Neural progenitor cell (in vitro differentiated cells): ENCODE data around the gene CCDC174. TPM values are rescaled to one million over a fixed set of nuclear protein-coding genes. Genes with fewer than 3 reads are reported as not detected.
"Not testable (repeated sequence)": the region's sequence is repeated elsewhere in the genome, so short reads cannot be mapped to it uniquely, and the experiment has no call there.

Experiments used
- DNase-seq: peaks from one replicate; pipeline ENCODE4 v3.0.0-alpha.2; 2016; ENCODE audit warnings: low spot score
- H2AFZ ChIP-seq: fragments of 200-600 bp; sonication (generic); replicated peaks from 2 replicates; pipeline ENCODE4 v1.6.1; 2016; ENCODE audit warnings: antibody characterized with exemption
- H3F3A ChIP-seq: fragments of 200-600 bp; sonication (generic); 2 replicates; pipeline ENCODE4 v1.6.1; 2016; ENCODE audit warnings: antibody characterized with exemption, low read depth
- H3K27ac ChIP-seq: fragments of 200-600 bp; sonication (generic); 2 replicates; pipeline ENCODE4 v1.5.1; 2016; ENCODE audit warnings: mild to moderate bottlenecking
- H3K27me3 ChIP-seq: fragments of 200-600 bp; sonication (generic); 2 replicates; pipeline ENCODE4 v1.6.1; 2016; ENCODE audit warnings: mild to moderate bottlenecking, moderate library complexity
- H3K36me3 ChIP-seq: fragments of 200-600 bp; sonication (generic); 2 replicates; pipeline ENCODE4 v1.5.1; 2016
- H3K4me1 ChIP-seq: fragments of 200-600 bp; sonication (generic); 2 replicates; pipeline ENCODE4 v1.6.1; 2016; ENCODE audit warnings: mixed run types
- H3K4me2 ChIP-seq: fragments of 200-600 bp; sonication (generic); 2 replicates; pipeline ENCODE4 v1.6.1; 2016
- H3K4me3 ChIP-seq: fragments of 200-600 bp; sonication (generic); 2 replicates; pipeline ENCODE4 v1.5.1; 2016
- H3K79me2 ChIP-seq: fragments of 200-600 bp; sonication (generic); 2 replicates; pipeline ENCODE4 v1.6.1; 2016; ENCODE audit warnings: low read depth
- H3K9ac ChIP-seq: fragments of 200-600 bp; sonication (generic); 2 replicates; pipeline ENCODE4 v1.6.1; 2016
- H3K9me3 ChIP-seq: fragments of 200-600 bp; sonication (generic); 2 replicates; pipeline ENCODE4 v1.5.1; 2016; ENCODE audit warnings: low read depth
- H4K20me1 ChIP-seq: fragments of 200-600 bp; sonication (generic); 2 replicates; pipeline ENCODE4 v1.6.1; 2016; ENCODE audit warnings: low read depth
- H3K27ac Mint-ChIP-seq: 3 replicates; pipeline ENCODE4 v1.8.0; 2021; ENCODE audit warnings: mixed read lengths
- H3K27me3 Mint-ChIP-seq: 2 replicates; pipeline ENCODE4 v1.8.0; 2022; ENCODE audit warnings: low read depth, mild to moderate bottlenecking, inconsistent platforms, moderate library complexity, mixed read lengths; ENCODE audit not compliant: insufficient read depth
- H3K36me3 Mint-ChIP-seq: 3 replicates; pipeline ENCODE4 v1.8.0; 2021; ENCODE audit warnings: mixed read lengths
- H3K4me1 Mint-ChIP-seq: 3 replicates; pipeline ENCODE4 v1.8.0; 2021; ENCODE audit warnings: mixed read lengths
- H3K4me3 Mint-ChIP-seq: 3 replicates; pipeline ENCODE4 v1.8.0; 2021; ENCODE audit warnings: mild to moderate bottlenecking, moderate library complexity, mixed read lengths
- H3K9me3 Mint-ChIP-seq: 3 replicates; pipeline ENCODE4 v1.8.0; 2020; ENCODE audit warnings: mixed read lengths
- EZH2 ChIP-seq: fragments of 200-600 bp; sonication (generic); IDR thresholded peaks from 2 replicates; pipeline ENCODE4 v1.6.1; 2017; ENCODE audit warnings: antibody characterized with exemption, mild to moderate bottlenecking, moderate library complexity
- EZH2phosphoT487 ChIP-seq: fragments of 200-600 bp; sonication (generic); IDR thresholded peaks from 2 replicates; pipeline ENCODE4 v1.6.1; 2017; ENCODE audit warnings: antibody characterized with exemption
- total RNA-seq: library from RNA; depleted of rRNA; stranded (reverse); fragments of >200 nt; gene quantifications from 2 replicates; pipeline ENCODE4 v1.2.3, GENCODE V29; 2015; ENCODE audit warnings: low replicate concordance
- TF ChIP-seq, protein P1 (sequence below): fragments of 200-600 bp; sonication (generic); IDR thresholded peaks from 2 replicates; pipeline ENCODE4 v1.5.1; 2017; ENCODE audit warnings: antibody characterized with exemption, mild to moderate bottlenecking

The CCDC174 gene
- total RNA-seq, 1 donor from 2014 or later = 13.0 TPM

GRCh38 chr3:14605067-14605466 is 46.5 kb upstream of the CCDC174 start:
- TF ChIP-seq, protein P1, sequence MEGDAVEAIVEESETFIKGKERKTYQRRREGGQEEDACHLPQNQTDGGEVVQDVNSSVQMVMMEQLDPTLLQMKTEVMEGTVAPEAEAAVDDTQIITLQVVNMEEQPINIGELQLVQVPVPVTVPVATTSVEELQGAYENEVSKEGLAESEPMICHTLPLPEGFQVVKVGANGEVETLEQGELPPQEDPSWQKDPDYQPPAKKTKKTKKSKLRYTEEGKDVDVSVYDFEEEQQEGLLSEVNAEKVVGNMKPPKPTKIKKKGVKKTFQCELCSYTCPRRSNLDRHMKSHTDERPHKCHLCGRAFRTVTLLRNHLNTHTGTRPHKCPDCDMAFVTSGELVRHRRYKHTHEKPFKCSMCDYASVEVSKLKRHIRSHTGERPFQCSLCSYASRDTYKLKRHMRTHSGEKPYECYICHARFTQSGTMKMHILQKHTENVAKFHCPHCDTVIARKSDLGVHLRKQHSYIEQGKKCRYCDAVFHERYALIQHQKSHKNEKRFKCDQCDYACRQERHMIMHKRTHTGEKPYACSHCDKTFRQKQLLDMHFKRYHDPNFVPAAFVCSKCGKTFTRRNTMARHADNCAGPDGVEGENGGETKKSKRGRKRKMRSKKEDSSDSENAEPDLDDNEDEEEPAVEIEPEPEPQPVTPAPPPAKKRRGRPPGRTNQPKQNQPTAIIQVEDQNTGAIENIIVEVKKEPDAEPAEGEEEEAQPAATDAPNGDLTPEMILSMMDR = no peak
- no peak for TF ChIP-seq EZH2phosphoT487
- TF ChIP-seq EZH2 = no peak
- H3K36me3 Mint-ChIP-seq = no peaks in the 10 kb centered on the region
- peaks cover 58% of the 10 kb centered on the region for H3K27me3 ChIP-seq
- no peak overlapping the region for H3K4me2 ChIP-seq
- H3K9me3 Mint-ChIP-seq = peaks cover 3% of the 10 kb centered on the region
- H3K27ac Mint-ChIP-seq = no peak overlapping the region
- no peak for DNase-seq
- H3K9ac ChIP-seq = no peak overlapping the region
- no peak overlapping the region for H3K4me3 Mint-ChIP-seq
- H3K36me3 ChIP-seq = no peaks in the 10 kb centered on the region
- H3K9me3 ChIP-seq = no peaks in the 10 kb centered on the region
- H3K79me2 ChIP-seq = no peaks in the 10 kb centered on the region
- peaks cover 39% of the 10 kb centered on the region for H3K4me1 Mint-ChIP-seq
- peaks cover 3% of the 10 kb centered on the region for H3F3A ChIP-seq
- peaks cover 34% of the 10 kb centered on the region for H3K27me3 Mint-ChIP-seq
- no peaks in the 10 kb centered on the region for H3K4me1 ChIP-seq
- H2AFZ ChIP-seq = no peak overlapping the region
- no peak overlapping the region for H3K4me3 ChIP-seq
- no peak overlapping the region for H3K27ac ChIP-seq
- H4K20me1 ChIP-seq = peaks cover 19% of the 10 kb centered on the region

DNA sequence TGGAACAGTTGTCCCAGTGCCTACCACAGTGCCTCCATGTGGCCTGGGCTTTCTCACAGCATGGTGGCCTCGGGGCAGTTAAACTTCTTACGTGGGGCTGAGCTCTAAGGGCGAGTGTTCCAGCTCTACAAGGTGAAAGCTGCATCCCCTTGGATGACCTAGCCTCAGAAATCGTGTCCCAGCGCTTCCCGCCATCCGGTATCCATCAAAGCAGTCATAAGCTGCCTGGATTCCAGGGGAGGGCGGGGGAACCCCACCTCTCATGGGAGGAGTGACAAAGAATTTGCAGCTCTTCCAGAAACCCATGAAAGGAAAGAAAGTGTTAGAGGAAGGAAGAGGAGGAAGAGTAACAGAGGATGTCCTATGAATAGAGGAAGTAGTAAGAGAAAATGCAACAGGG is 45.8 kb upstream of the CCDC174 start:
- no peaks in the 10 kb centered on the region for H3K36me3 Mint-ChIP-seq
- Histone ChIP-seq H3K79me2 (no peaks in the 10 kb centered on the region), H4K20me1 (peaks cover 19% of the 10 kb centered on the region), H3K4me3 (no peak overlapping the region), H3F3A (peaks cover 3% of the 10 kb centered on the region), H2AFZ (no peak overlapping the region), H3K9me3 (no peaks in the 10 kb centered on the region), H3K4me1 (no peaks in the 10 kb centered on the region), H3K4me2 (no peak overlapping the region), H3K27me3 (peaks cover 51% of the 10 kb centered on the region), H3K27ac (no peak overlapping the region), H3K36me3 (no peaks in the 10 kb centered on the region), H3K9ac (no peak overlapping the region)
- TF ChIP-seq EZH2 (no peak), EZH2phosphoT487 (no peak)
- TF ChIP-seq, protein P1 = no peak
- H3K27ac Mint-ChIP-seq = no peak overlapping the region
- no peak overlapping the region for H3K4me3 Mint-ChIP-seq
- no peak for DNase-seq
- peaks cover 3% of the 10 kb centered on the region for H3K9me3 Mint-ChIP-seq
- peaks cover 35% of the 10 kb centered on the region for H3K4me1 Mint-ChIP-seq
- peaks cover 29% of the 10 kb centered on the region for H3K27me3 Mint-ChIP-seq

DNA sequence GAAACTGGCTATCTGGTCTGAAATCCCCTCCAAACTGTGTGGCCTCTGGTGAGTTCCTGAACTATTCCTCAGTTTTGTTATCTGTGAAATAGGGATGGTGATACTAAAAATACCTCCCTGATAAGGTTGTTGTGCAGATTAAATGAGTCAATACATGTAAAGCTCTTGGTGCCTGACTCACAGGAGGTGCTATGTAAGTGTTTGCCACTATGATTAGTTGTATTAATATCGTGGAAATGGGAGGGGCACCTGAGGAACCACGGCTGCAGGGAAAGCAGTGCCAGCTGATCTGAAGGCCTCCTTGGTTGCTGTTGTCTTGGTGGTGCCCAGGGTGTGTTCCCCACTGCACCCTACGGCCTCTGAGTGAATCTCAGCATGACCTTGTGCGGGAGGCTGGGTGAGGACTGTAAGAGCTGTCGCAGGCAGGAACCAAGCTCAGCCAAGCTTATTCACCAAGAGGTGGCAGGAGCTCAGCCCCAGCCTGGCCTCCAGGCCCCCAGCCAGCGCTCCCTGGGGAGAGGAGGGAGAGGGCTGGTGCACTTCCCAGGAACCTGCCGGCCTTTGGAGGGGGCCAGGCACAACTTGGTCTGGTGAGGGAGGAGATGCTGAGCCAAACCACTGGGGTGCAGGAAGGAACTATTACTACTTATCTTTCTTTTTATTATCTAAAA is 44.8 kb upstream of the CCDC174 start:
- no peaks in the 10 kb centered on the region for H3K36me3 ChIP-seq
- no peak overlapping the region for H3K27ac Mint-ChIP-seq
- DNase-seq = no peak
- no peaks in the 10 kb centered on the region for H3K4me1 ChIP-seq
- peaks cover 11% of the 10 kb centered on the region for H4K20me1 ChIP-seq
- no peak for TF ChIP-seq EZH2phosphoT487
- no peak overlapping the region for H3K27ac ChIP-seq
- H3K27me3 ChIP-seq = peaks cover 48% of the 10 kb centered on the region
- peaks cover 30% of the 10 kb centered on the region for H3K4me1 Mint-ChIP-seq
- no peak overlapping the region for H3K4me3 ChIP-seq
- H2AFZ ChIP-seq = no peak overlapping the region
- H3K9me3 ChIP-seq = no peaks in the 10 kb centered on the region
- peaks cover 3% of the 10 kb centered on the region for H3F3A ChIP-seq
- H3K9me3 Mint-ChIP-seq = peaks cover 3% of the 10 kb centered on the region
- H3K4me3 Mint-ChIP-seq = no peak overlapping the region
- H3K4me2 ChIP-seq = no peak overlapping the region
- peaks cover 20% of the 10 kb centered on the region for H3K27me3 Mint-ChIP-seq
- H3K9ac ChIP-seq = no peak overlapping the region
- H3K79me2 ChIP-seq = no peaks in the 10 kb centered on the region
- no peaks in the 10 kb centered on the region for H3K36me3 Mint-ChIP-seq

- TF ChIP-seq EZH2 = no peak
- TF ChIP-seq, protein P1 = peak; percentile 28
- no peak overlapping the region for H3K9ac ChIP-seq
- H3K4me2 ChIP-seq = no peak overlapping the region
- peak overlapping the region; percentile 42 for H2AFZ ChIP-seq
- H3K27ac ChIP-seq = no peak overlapping the region
- H3K9me3 ChIP-seq = no peaks in the 10 kb centered on the region
- Mint-ChIP-seq H3K4me3 (no peak overlapping the region), H3K27ac (no peak overlapping the region), H3K9me3 (peaks cover 2% of the 10 kb centered on the region), H3K4me1 (peaks cover 26% of the 10 kb centered on the region), H3K36me3 (no peaks in the 10 kb centered on the region), H3K27me3 (peaks cover 17% of the 10 kb centered on the region)
- peak; percentile 25 for DNase-seq
- H3K36me3 ChIP-seq = no peaks in the 10 kb centered on the region
- peaks cover 3% of the 10 kb centered on the region for H4K20me1 ChIP-seq
- peaks cover 37% of the 10 kb centered on the region for H3K27me3 ChIP-seq
- no peaks in the 10 kb centered on the region for H3K79me2 ChIP-seq
- H3F3A ChIP-seq = peaks cover 3% of the 10 kb centered on the region
- no peaks in the 10 kb centered on the region for H3K4me1 ChIP-seq
- no peak overlapping the region for H3K4me3 ChIP-seq
Observed at GRCh38 chr3:14608298-14608697, 43.3 kb upstream of the CCDC174 start.

DNA sequence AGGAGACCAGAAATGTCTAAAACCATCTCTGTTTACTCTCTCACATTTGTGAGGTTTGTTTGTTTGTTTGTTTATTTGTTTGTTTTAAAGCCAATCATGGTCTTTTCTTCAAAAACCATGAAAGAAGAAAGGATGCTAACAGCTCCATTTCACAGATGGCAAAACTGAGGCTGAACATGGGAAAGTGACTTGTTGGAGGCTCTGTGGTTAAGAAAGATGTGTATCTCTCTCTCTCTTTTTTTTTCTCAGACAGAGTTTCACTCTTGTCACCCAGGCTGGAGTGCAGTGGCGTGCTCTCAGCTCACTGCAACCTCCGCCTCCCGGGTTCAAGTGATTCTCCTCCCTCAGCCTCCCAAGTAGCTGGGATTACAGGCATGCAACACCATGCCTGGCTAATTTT is 42.5 kb upstream of the CCDC174 start:
- H3F3A ChIP-seq, H3K79me2 ChIP-seq, H3K27ac Mint-ChIP-seq, H3K36me3 ChIP-seq, H3K27ac ChIP-seq, H3K4me3 Mint-ChIP-seq, H3K4me1 ChIP-seq, H2AFZ ChIP-seq, H3K36me3 Mint-ChIP-seq, H3K4me3 ChIP-seq, H4K20me1 ChIP-seq, H3K9me3 ChIP-seq, H3K9me3 Mint-ChIP-seq, H3K4me2 ChIP-seq, H3K9ac ChIP-seq, DNase-seq, H3K27me3 Mint-ChIP-seq: not testable (repeated sequence)
- peaks cover 24% of the 10 kb centered on the region for H3K4me1 Mint-ChIP-seq
- peaks cover 29% of the 10 kb centered on the region for H3K27me3 ChIP-seq
